Thyroid gland (tissue), 4 donors: ENCODE data around the gene CCDC3. TPM values are rescaled to one million over a fixed set of nuclear protein-coding genes. Genes with fewer than 3 reads are reported as not detected.

Experiments used
- DNase-seq, 2 donors: peaks; one replicate each; pipeline ENCODE4 v3.0.0-alpha.2; 2019
- H3K27ac ChIP-seq, 3 donors: fragments of 200-600 bp; sonication (generic); 1 replicate in 2 of 3; 2 replicates in 1 of 3; pipeline ENCODE4 v1.5.1; 2016 to 2019; ENCODE audit warnings: mild to moderate bottlenecking in 1 of 3, moderate library complexity in 1 of 3
- H3K27me3 ChIP-seq: fragments of 200-600 bp; sonication (generic); one replicate; pipeline ENCODE4 v1.5.1; 2019
- H3K36me3 ChIP-seq, 2 donors: fragments of 200-600 bp; sonication (generic); one replicate each; pipeline ENCODE4 v1.5.1; 2016 to 2019
- H3K4me1 ChIP-seq, 2 donors: fragments of 200-600 bp; sonication (generic); one replicate each; pipeline ENCODE4 v1.5.1; 2017 to 2019
- H3K4me3 ChIP-seq, 3 donors: fragments of 200-600 bp; sonication (generic); replicated peaks in 1 of 3; 1 replicate in 2 of 3; 2 replicates in 1 of 3; pipeline ENCODE4 v1.5.1; 2016; ENCODE audit warnings: mild to moderate bottlenecking in 1 of 3
- H3K9me3 ChIP-seq: fragments of 200-600 bp; sonication (generic); one replicate; pipeline ENCODE4 v1.5.1; 2017
- CTCF ChIP-seq, 6 experiments: fragments of 200-600 bp in 3 of 6; fragments of 450-650 bp in 3 of 6; sonication (generic) in 3 of 6; IDR thresholded peaks; one replicate each; pipeline ENCODE4 v1.5.1; 2016 to 2019; ENCODE audit warnings: antibody characterized with exemption in 6 of 6, mild to moderate bottlenecking in 2 of 6, inconsistent platforms in 1 of 6, moderate library complexity in 1 of 6
- POLR2A ChIP-seq, 2 donors: fragments of 450-650 bp; IDR thresholded peaks; one replicate each; pipeline ENCODE4 v1.6.1; 2017; ENCODE audit warnings: antibody characterized with exemption in 2 of 2, mild to moderate bottlenecking in 2 of 2, moderate library complexity in 1 of 2
- WGBS, 2 donors: methylation state at CpG; one replicate each; pipeline ENCODE4 v1.1.5; 2017; 5-methylcytosine and 5-hydroxymethylcytosine counted together
- intact Hi-C: fragments of 100-400 bp; cut with DNase I; formaldehyde crosslinking; loops from one replicate; pipeline ENCODE4 v1.15.1; 2023
- total RNA-seq, 4 donors: library from RNA; depleted of rRNA; stranded (reverse); fragments of >200 nt; gene quantifications; one replicate each; pipeline ENCODE4 v1.2.3, GENCODE V29; 2016

CCDC3 gene
- total RNA-seq, 4 donors from 2014 or later: 4.7 to 18.7 (median 7.3) TPM

GRCh38 chr10:12924911-12925310 lies 76.6 kb downstream of the CCDC3 start:
- no peak for DNase-seq
- WGBS, 2 donors: 90 to 97% methylated on average over 5 of the region's 5 CpGs

DNA sequence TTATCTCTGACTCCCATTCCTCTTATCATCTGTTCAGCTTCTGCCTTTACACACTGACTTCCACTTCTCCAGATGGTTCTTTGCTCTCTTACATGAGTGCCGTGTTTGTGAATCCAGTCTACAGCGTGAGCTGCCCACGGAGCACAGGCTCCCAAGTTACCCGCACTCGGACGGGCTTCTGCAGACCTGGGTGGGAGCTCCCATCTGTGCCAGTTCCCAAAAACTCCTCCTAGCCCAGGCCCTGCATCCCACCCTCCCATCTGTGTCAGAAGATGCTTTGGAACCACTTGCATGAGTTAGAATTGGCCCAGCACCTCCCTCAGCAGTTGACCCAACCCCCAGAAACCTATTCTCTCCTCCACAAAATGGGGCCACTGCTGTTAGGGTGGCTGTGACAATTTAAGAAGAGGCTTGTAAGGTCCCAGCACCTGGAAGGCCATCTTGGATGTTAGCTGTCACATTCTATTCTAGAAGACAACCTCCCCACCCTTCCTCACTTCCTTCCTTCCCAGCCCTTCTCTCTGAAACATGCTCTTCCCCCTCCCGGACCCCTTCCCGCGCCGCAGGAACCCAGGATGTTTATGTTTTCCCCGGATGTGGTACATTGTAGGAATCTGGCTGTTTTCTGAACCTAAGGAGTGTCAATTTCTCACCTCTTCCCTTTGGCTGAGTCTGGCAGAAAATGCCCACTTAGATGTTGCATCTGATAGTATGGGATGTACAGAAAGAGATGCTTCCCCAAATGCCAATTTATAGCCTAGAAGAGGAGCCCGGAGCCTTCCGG lies 79.2 kb downstream of the CCDC3 start:
- no peaks in the 10 kb centered on the region for H3K27me3 ChIP-seq
- H3K9me3 ChIP-seq: no peaks in the 10 kb centered on the region
- H3K4me3 ChIP-seq: no peak overlapping the region
- WGBS, 2 donors: 88 to 92% methylated on average over 13 of the region's 13 CpGs
- intact Hi-C loops: no loop called here
- H3K27ac ChIP-seq: no peak overlapping the region
- no peak for TF ChIP-seq CTCF (IDR thresholded peaks at IDR 0.05)
- no peak for TF ChIP-seq POLR2A (IDR thresholded peaks at IDR 0.05)
- no peaks in the 10 kb centered on the region for H3K36me3 ChIP-seq
- DNase-seq: no peak
- H3K4me1 ChIP-seq: peaks cover 4 to 10% of the 10 kb centered on the region in 2 donors

More at GRCh38 chr10:12924911-12925310, 76.6 kb downstream of the CCDC3 start:
- Histone ChIP-seq H3K27me3 (no peaks in the 10 kb centered on the region), H3K4me1 (peaks cover 4 to 10% of the 10 kb centered on the region in 2 donors), H3K27ac (no peak overlapping the region), H3K4me3 (no peak overlapping the region), H3K36me3 (no peaks in the 10 kb centered on the region), H3K9me3 (no peaks in the 10 kb centered on the region)
- TF ChIP-seq POLR2A (IDR thresholded peaks at IDR 0.05) (no peak), CTCF (IDR thresholded peaks at IDR 0.05) (no peak)
- intact Hi-C loops: no loop called here

DNA sequence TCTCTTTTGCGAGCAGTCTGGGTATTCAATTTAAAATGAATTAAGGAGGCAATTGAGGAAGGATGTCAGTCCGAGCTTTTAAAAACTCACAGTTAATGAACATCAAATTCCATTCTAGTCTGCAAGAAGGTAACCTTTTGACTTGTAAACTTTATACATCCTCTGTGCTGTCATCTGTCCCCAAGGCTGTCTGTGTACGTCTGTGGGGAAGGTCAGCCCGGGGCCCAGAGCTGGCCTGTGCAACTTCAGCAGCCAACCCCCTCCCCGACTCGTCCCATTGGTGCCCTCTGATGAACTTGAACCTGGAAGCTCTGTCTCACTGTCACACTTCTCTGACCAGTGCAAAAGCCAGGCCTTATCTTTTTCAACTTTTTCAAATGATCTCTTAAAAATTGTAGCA lies 80.3 kb downstream of the CCDC3 start:
- intact Hi-C loops: no loop called here
- Histone ChIP-seq H3K27me3 (no peaks in the 10 kb centered on the region), H3K4me1 (peaks cover 4 to 10% of the 10 kb centered on the region in 2 donors), H3K27ac (no peak overlapping the region), H3K9me3 (no peaks in the 10 kb centered on the region), H3K36me3 (no peaks in the 10 kb centered on the region), H3K4me3 (no peak overlapping the region)
- no peak for DNase-seq
- no peak for TF ChIP-seq CTCF (IDR thresholded peaks at IDR 0.05)
- no peak for TF ChIP-seq POLR2A (IDR thresholded peaks at IDR 0.05)
- 52 to 57% methylated on average over 6 of the region's 6 CpGs for WGBS, 2 donors

GRCh38 chr10:12919574-12919973 lies 81.9 kb downstream of the CCDC3 start:
- no peak for DNase-seq
- no peaks in the 10 kb centered on the region for H3K9me3 ChIP-seq
- no peaks in the 10 kb centered on the region for H3K36me3 ChIP-seq
- no peak overlapping the region for H3K27ac ChIP-seq
- 68 to 74% methylated on average over 6 of the region's 6 CpGs for WGBS, 2 donors
- peaks cover 4 to 10% of the 10 kb centered on the region in 2 donors for H3K4me1 ChIP-seq
- H3K27me3 ChIP-seq: no peaks in the 10 kb centered on the region
- intact Hi-C loops: no loop called here
- TF ChIP-seq POLR2A (IDR thresholded peaks at IDR 0.05): no peak
- TF ChIP-seq CTCF (IDR thresholded peaks at IDR 0.05): no peak
- no peak overlapping the region for H3K4me3 ChIP-seq

DNA sequence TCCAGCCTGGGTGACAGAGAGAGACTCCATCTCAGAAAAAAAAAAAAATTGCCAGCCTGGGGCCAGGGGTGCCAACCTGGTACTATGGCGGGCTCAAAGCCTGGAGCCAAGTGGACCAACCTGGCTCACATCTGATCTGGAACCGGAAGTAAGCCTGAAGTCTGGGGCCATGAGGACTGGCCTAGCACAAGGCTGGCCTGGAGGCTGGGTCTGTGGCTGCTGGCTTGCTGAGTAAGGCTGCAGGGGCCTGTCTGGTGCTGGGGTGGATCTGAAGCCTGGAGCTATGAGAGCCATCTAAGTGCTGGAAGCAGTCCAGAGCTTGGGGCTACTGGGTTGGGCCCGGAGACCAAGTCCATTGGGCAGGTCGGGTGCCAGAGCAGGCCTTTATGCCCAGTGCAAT lies 84.9 kb downstream of the CCDC3 start:
- no peaks in the 10 kb centered on the region for H3K27me3 ChIP-seq
- no peaks in the 10 kb centered on the region for H3K9me3 ChIP-seq
- no peaks in the 10 kb centered on the region for H3K36me3 ChIP-seq
- intact Hi-C loops: no loop called here
- TF ChIP-seq CTCF (IDR thresholded peaks at IDR 0.05) (no peak), POLR2A (IDR thresholded peaks at IDR 0.05) (no peak)
- DNase-seq: no peak
- 88 to 93% methylated on average over 3 to 4 of the region's 4 CpGs for WGBS, 2 donors
- no peak overlapping the region for H3K4me3 ChIP-seq
- H3K4me1 ChIP-seq: peaks cover 4 to 10% of the 10 kb centered on the region in 2 donors
- no peak overlapping the region for H3K27ac ChIP-seq
